ENCODE results near the gene PPME1.

GRCh38 chr11:74268456-74268855 is 97.4 kb downstream of the PPME1 start:
- no peak for TF ChIP-seq L3MBTL2 (conservative IDR thresholded peaks at IDR 0.05)
- TF ChIP-seq BHLHE40 (IDR thresholded peaks at IDR 0.05; ENCODE audit: borderline replicate concordance): no peak
- TF ChIP-seq ZNF384 (IDR thresholded peaks at IDR 0.05): no peak
- TF ChIP-seq PKNOX1 (IDR thresholded peaks at IDR 0.05): no peak
- TF ChIP-seq SUZ12 (IDR thresholded peaks at IDR 0.05): no peak
- no peak for TF ChIP-seq ARNT (IDR thresholded peaks at IDR 0.05)
- no peak for TF ChIP-seq LEF1 (IDR thresholded peaks at IDR 0.05; ENCODE audit: borderline replicate concordance)
- no peak for TF ChIP-seq FOXM1 (IDR thresholded peaks at IDR 0.05; ENCODE audit: borderline replicate concordance)
- TF ChIP-seq FOXA1 (IDR thresholded peaks at IDR 0.05): no peak
- no peak for TF ChIP-seq TARDBP (IDR thresholded peaks at IDR 0.05)
- TF ChIP-seq ELF4 (IDR thresholded peaks at IDR 0.05): no peak
- TF ChIP-seq SP1 (IDR thresholded peaks at IDR 0.05): no peak
- no peak for TF ChIP-seq HDGF (IDR thresholded peaks at IDR 0.05; ENCODE audit: borderline replicate concordance)
- no peak for TF ChIP-seq CTBP1 (IDR thresholded peaks at IDR 0.05; ENCODE audit: borderline replicate concordance)
